Nephron (organoid): ENCODE measurements around the gene ADARB1.

Source experiments
- H3K27ac Mint-ChIP-seq, 3 experiments: 2 replicates each; pipeline ENCODE4 v1.8.0; 2020; ENCODE audit warnings: mixed read lengths in 3 of 3, mild to moderate bottlenecking in 2 of 3, moderate library complexity in 1 of 3
- H3K27me3 Mint-ChIP-seq: 2 replicates; pipeline ENCODE4 v1.8.0; 2021; ENCODE audit warnings: low read depth, mild to moderate bottlenecking, moderate library complexity, mixed read lengths
- H3K36me3 Mint-ChIP-seq: 2 replicates; pipeline ENCODE4 v1.8.0; 2020; ENCODE audit warnings: low read depth, mixed read lengths
- H3K4me1 Mint-ChIP-seq: 2 replicates; pipeline ENCODE4 v1.8.0; 2020; ENCODE audit warnings: mixed read lengths
- H3K4me3 Mint-ChIP-seq, 3 experiments: 2 replicates each; pipeline ENCODE4 v1.8.0; 2020; ENCODE audit warnings: mild to moderate bottlenecking in 3 of 3, mixed read lengths in 3 of 3, moderate library complexity in 2 of 3
- H3K9me3 Mint-ChIP-seq: 2 replicates; pipeline ENCODE4 v1.8.0; 2020; ENCODE audit warnings: mixed read lengths
- TF ChIP-seq, protein P1 (sequence below), 3 experiments: fragments of 200-600 bp; sonication (generic); IDR thresholded peaks; one replicate each; pipeline ENCODE4 v1.5.0; 2021; ENCODE audit warnings: antibody characterized with exemption in 3 of 3; ENCODE audit not compliant: unreplicated experiment in 3 of 3

Gene ADARB1

DNA sequence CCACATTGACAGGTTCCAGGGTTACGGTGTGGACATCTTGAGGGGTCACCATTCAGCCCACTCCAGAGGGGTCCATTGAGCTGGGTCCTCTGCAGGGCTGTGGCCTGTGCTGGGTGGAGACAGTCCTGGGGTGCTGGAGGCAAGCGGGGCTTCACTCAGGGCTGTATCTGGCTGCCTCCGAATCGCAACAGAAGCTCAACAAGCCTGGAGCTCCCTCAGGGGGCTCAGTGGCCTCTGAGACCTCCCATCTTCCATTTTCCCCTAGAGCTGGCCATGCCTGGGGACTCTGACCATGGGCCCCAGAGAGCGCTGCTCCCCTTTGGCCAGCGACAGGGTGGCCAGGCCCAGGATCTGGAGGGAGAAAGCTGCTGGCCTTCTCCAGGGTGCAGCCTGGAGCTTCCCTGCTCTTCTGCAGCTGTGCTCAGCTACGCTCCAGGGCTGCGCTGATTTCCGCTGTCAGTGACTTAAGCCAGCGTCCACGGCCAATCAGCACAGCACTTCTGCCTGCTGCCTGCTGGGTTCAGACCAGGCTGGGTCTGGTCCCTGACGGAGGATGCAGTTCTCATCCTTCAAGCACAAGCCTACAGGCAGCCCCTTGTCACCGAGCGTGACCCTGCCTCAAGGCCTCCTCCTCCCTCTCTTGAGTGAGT lies 45.0 kb upstream of the ADARB1 start:
- H3K27me3 Mint-ChIP-seq = peaks cover 51% of the 10 kb centered on the region
- H3K9me3 Mint-ChIP-seq = peaks cover 9% of the 10 kb centered on the region
- H3K4me3 Mint-ChIP-seq = no peak overlapping the region
- TF ChIP-seq, protein P1, sequence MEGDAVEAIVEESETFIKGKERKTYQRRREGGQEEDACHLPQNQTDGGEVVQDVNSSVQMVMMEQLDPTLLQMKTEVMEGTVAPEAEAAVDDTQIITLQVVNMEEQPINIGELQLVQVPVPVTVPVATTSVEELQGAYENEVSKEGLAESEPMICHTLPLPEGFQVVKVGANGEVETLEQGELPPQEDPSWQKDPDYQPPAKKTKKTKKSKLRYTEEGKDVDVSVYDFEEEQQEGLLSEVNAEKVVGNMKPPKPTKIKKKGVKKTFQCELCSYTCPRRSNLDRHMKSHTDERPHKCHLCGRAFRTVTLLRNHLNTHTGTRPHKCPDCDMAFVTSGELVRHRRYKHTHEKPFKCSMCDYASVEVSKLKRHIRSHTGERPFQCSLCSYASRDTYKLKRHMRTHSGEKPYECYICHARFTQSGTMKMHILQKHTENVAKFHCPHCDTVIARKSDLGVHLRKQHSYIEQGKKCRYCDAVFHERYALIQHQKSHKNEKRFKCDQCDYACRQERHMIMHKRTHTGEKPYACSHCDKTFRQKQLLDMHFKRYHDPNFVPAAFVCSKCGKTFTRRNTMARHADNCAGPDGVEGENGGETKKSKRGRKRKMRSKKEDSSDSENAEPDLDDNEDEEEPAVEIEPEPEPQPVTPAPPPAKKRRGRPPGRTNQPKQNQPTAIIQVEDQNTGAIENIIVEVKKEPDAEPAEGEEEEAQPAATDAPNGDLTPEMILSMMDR (IDR thresholded peaks at IDR 0.05; ENCODE audit: unreplicated experiment in 3 of 3) = no peak
- peak overlapping the region in 1 of 3 experiments; percentile 50 for H3K27ac Mint-ChIP-seq
- H3K4me1 Mint-ChIP-seq = peaks cover 48% of the 10 kb centered on the region
- H3K36me3 Mint-ChIP-seq = peaks cover 2% of the 10 kb centered on the region

DNA sequence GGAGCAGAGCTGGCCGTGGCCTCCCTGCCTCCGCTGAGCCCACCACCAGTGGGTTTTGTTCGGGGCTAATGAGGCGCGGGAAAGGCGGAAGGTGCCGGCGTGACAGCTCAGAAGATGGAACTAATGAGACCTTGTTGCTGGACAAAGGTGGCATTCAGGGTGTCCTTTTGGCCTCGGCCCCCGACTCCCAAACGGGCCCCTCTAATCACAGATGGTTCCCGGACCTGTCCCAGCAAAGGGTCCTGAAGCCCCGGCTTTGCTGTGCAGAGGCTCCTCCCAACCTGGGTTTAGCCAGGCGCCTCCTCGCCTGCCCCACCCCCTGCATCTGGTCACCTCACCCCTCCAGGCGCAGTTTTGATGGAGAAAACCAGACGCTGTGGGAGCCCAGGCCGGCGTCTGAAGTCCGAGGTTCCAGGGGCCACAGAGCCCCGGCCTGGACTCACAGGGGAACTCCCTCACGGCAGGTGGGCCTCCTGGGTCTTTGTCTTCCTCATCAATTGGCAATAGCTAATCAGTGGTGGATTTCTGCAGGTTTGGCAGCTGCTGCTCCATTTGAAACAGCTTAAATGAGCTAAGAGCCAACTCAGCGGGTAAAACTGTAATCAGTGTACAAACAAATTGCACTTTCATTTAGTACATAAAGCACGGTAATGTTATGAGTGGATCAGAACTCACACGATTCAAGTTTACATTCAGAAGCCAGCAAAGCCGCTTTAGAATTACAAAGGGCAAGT lies 44.3 kb upstream of the ADARB1 start:
- H3K4me3 Mint-ChIP-seq = no peak overlapping the region
- peaks cover 48% of the 10 kb centered on the region for H3K27me3 Mint-ChIP-seq
- H3K9me3 Mint-ChIP-seq = peaks cover 2% of the 10 kb centered on the region
- TF ChIP-seq, protein P1 (IDR thresholded peaks at IDR 0.05; ENCODE audit: unreplicated experiment in 3 of 3) = no peak
- no peaks in the 10 kb centered on the region for H3K36me3 Mint-ChIP-seq
- peak overlapping the region; percentile 54 to 70 (median 55) for H3K27ac Mint-ChIP-seq
- H3K4me1 Mint-ChIP-seq = peaks cover 51% of the 10 kb centered on the region

DNA sequence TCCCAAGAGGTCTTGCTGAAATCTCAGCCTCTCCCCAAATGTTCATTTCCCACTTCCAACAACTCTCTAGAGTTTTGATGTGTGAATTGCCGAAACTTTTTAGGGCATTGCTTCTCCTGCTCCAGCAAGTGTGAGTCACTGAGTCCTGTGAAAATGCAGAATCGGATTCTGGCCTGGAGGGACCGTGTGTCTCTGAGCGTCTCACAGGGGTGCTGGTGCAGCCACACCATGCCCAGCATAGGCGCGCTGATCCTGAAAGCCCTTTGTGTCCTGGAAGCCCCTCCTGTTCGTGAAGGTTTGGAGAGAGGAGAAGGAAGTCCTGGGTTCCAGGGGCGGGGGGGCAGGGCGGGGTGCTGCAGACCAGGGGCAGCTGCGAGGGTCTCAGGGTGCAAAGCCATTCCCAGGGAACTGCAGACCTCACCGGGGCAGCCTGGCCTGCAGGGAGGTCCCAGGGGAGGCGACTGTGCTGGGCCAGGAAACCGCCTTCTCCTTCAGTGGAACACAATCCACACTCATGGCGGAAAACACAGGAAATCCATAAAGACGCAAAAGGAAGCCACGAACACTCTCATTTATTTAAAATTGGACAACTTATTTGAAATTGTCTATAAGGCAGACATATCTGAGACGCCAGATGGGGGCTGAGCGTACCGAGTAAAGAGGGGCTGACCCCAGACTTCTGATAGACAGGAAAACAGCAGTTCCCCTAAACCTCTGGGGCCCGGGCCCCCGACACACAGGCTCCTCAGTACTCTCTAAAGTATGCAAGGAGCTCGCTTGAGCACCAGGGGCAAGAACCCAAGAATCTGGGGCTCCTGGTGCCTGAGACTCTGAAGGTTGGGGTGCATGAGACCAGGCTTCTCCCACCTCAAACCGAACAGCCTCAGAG lies 43.5 kb upstream of the ADARB1 start:
- Mint-ChIP-seq H3K4me3 (peak overlapping the region in 1 of 3 experiments; percentile 43), H3K27ac (peak overlapping the region; percentile 67 to 78 (median 70)), H3K4me1 (peaks cover 58% of the 10 kb centered on the region), H3K36me3 (peaks cover 2% of the 10 kb centered on the region), H3K27me3 (peaks cover 47% of the 10 kb centered on the region), H3K9me3 (peaks cover 5% of the 10 kb centered on the region)
- TF ChIP-seq, protein P1 (IDR thresholded peaks at IDR 0.05; ENCODE audit: unreplicated experiment in 3 of 3) = no peak

DNA sequence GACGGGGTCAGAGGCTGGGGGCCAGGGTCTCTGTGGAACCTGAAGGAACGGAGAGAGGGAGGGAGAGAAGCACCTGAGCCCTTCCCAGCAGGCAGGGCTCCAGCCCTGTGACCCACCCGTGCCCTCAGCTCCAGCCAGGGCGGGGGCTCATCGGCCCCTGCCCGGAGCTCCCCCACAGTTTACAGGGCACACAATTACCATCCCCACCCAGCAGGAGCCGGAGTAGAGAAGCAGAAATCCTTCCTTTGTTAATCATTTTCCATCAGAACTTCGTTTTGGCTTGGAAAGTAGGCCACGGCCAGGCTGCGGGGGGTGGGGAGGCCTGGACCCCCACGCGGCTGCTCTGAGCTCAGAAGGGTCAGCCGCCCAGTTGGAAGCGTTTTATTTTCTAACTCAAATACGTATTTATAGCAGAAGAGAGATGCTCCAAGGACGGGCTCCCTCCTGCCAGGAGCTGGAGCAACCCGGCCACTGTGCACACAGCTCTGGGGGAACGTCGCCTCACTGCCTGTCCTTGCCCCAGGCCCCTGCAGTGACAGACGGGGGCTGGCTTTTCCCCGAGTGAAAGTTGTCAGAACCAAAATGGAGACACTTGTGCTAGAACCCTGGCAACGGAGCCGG lies 42.7 kb upstream of the ADARB1 start:
- Mint-ChIP-seq H3K27me3 (peaks cover 44% of the 10 kb centered on the region), H3K4me3 (peak overlapping the region in 1 of 3 experiments; percentile 58), H3K36me3 (peaks cover 3% of the 10 kb centered on the region), H3K27ac (peak overlapping the region; percentile 65 to 88 (median 81)), H3K4me1 (peaks cover 54% of the 10 kb centered on the region), H3K9me3 (peaks cover 6% of the 10 kb centered on the region)
- TF ChIP-seq, protein P1 (IDR thresholded peaks at IDR 0.05; ENCODE audit: unreplicated experiment in 3 of 3) = no peak

DNA sequence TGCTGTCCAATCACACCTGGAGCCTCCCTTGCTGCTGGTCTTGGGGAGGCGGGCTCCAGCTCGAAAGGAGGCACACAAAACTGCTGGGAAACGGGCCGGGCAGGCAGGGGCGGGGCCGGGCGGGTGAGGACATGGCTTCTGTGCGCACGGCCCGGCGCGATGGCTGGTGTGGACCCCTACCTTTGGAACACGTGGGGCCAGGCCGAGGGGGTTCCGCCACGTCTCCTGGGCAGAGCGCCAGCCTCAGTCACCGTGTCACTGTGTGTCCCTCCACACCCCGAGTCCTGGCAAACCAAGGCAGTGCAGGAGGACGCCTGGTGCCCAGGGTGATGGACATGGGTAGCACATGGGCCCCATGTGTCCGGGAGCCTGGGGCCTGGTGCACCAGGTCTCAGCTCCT lies 42.0 kb upstream of the ADARB1 start:
- TF ChIP-seq, protein P1 (IDR thresholded peaks at IDR 0.05; ENCODE audit: unreplicated experiment in 3 of 3) = no peak
- peaks cover 51% of the 10 kb centered on the region for H3K4me1 Mint-ChIP-seq
- H3K4me3 Mint-ChIP-seq = peak overlapping the region in 1 of 3 experiments; percentile 58
- H3K36me3 Mint-ChIP-seq = peaks cover 3% of the 10 kb centered on the region
- peaks cover 39% of the 10 kb centered on the region for H3K27me3 Mint-ChIP-seq
- peak overlapping the region in 2 of 3 experiments; percentile 65 to 81 for H3K27ac Mint-ChIP-seq
- peaks cover 12% of the 10 kb centered on the region for H3K9me3 Mint-ChIP-seq
